GM18951 (cell line): ENCODE data around the gene STARD3NL.

ENCODE experiments used
- POLR2A ChIP-seq: IDR thresholded peaks from 4 replicates; pipeline ENCODE4 v1.6.1; 2011; ENCODE audit warnings: mild to moderate bottlenecking; ENCODE audit not compliant: insufficient read length, insufficient read depth; ENCODE audit errors: extremely low read depth
- in situ Hi-C: fragments of 300-500 bp; cut with MboI; formaldehyde crosslinking; loops from one replicate; pipeline ENCODE4 v1.12.0; 2022; ENCODE audit warnings: low sequenced_read_pairs, mixed read lengths, inconsistent platforms; ENCODE audit not compliant: unreplicated experiment

The STARD3NL gene

DNA sequence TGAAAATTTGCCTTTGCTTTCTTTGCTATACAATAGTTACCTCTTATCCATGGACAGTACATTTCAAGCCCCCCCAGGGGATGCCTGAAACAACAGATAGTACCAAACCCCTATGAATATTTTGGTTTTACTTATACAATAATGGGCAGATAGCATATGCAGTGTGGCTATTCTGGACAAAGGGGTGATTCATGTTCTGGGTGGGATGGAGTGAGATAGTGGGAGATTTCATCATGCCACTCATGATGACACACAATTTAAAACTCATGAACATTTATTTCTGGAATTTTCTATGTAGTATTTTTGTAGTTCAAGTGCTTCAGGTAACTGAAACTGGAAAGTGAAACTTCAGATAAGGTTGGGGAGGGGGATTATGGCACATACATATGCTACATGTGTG is 12.0 kb downstream of the STARD3NL start:
- TF ChIP-seq POLR2A, result no peak
- in situ Hi-C loops, result no loop called here

- no peak for TF ChIP-seq POLR2A
- in situ Hi-C loops, result no loop called here
Measured at GRCh38 chr7:38191791-38192190, 13.7 kb downstream of the STARD3NL start.

DNA sequence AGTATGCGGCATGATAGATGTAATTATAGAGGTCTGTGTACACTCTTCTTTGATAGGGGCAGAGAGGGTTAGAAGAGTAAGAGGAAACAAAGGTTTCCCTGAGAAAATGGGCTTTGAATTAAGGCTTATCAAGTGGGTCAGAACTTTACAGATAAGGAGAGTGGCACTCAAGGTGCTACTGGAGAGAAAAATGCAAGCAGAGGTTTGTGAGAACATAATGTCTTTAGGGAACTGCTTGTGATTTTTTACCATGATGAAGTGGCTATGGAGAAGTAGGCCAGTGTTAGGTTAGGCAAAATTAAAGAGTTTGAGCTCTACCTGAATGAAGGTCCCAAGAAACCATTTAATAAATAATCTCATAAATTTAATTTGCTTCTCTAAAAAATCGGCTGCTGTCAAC is 14.3 kb downstream of the STARD3NL start:
- in situ Hi-C loops, result no loop called here
- no peak for TF ChIP-seq POLR2A

DNA sequence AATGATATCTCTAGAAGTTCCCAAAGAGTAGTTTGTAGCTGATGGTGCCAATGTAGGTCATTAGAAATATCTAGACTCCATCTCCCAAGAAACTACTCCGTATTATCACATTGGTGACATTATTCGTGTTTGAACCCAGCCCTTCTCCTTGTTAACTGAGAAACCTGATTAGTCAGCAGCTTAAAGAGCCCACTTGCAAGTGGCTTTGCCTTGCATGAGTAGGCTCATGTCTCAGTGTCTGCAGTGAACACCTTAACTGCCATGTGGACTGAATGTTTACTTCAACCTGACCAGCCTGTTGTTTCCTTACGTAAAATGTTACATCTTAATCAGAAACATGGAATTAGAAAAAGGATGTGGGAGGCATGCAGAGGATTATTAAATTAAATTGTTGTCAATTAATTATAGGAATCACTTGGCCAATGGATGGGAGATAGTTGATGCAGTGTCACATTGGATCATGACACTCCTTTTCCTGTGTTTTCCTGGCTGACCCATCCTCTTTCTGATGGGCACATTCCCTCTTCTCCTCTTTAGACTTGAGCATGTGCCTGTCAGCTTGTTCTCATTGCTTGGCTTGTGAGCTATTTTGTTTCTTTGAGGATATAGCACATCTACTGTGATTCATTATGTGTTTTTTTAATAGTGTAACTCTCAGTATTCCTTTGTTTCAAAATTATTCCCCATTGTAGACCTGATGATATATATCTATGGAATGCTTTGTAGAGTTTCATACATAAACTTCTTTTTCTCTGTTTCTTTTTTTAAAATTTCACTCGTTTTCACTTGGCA is 18.0 kb downstream of the STARD3NL start:
- no peak for TF ChIP-seq POLR2A
- in situ Hi-C loops, result no loop called here

GRCh38 chr7:38198366-38198765 is 20.3 kb downstream of the STARD3NL start:
- in situ Hi-C loops, result no loop called here
- no peak for TF ChIP-seq POLR2A

DNA sequence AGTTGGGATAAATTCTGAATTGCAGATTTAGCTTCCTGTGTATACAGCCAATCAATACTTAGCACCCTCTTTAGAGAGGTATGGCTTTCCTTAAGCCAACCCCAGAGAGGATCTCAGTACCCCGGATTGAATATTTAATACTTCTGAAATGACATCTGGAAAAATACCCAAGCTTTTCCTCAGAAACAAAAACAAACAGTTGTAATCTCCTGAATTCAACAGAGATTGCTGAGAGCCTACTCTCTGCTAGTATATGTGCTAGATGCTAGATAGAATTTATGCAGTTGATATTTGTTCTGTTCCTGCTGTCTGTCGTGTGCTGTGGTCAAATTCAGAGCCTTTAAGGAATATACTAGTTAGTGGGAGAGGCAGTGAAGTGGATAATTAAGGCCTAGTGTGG is 21.1 kb downstream of the STARD3NL start:
- in situ Hi-C loops, result no loop called here
- no peak for TF ChIP-seq POLR2A

GRCh38 chr7:38199782-38200181 is 21.7 kb downstream of the STARD3NL start:
- in situ Hi-C loops, result loop anchor here (25.0 kb wide), 1 partner anchor 287 kb away; the partner anchor contains the start of genes EPDR1 and SFRP4
- TF ChIP-seq POLR2A, result no peak

- in situ Hi-C loops, result loop anchor here (25.0 kb wide), 1 partner anchor 294 kb away; the partner anchor contains the start of genes EPDR1 and SFRP4
- TF ChIP-seq POLR2A, result no peak
Measured at GRCh38 chr7:38206071-38206470, 28.0 kb downstream of the STARD3NL start.

DNA sequence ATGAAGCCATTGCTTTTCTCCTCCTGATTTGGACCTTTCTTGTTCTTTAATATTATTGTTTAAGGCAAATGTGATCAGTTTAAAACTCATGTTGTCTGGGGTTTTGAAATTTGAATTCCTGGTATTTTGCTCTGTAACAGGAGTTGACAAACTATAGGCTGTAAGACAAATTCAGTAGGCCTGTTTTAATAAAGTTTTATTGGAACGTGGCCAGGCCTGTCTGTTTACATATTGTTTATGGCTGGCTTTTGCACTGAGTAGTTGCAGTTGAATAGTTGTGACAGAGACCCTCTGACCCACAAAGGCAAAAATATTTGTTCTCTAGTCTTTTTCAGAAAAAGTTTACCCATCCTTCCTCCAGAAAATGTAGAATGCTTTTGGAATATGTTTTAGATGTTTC is 29.8 kb downstream of the STARD3NL start:
- in situ Hi-C loops, result loop anchor here (25.0 kb wide), 1 partner anchor 296 kb away; the partner anchor contains the start of genes EPDR1 and SFRP4
- TF ChIP-seq POLR2A, result no peak

- TF ChIP-seq POLR2A, result no peak
- in situ Hi-C loops, result loop anchor here (25.0 kb wide), 1 partner anchor 299 kb away; the partner anchor contains the start of genes EPDR1 and SFRP4
Measured at GRCh38 chr7:38211486-38211885, 33.4 kb downstream of the STARD3NL start.

- TF ChIP-seq POLR2A, result no peak
- in situ Hi-C loops, result loop anchor here (25.0 kb wide), 1 partner anchor 300 kb away; the partner anchor contains the start of genes EPDR1 and SFRP4
Measured at GRCh38 chr7:38211940-38212339, 33.9 kb downstream of the STARD3NL start.

DNA sequence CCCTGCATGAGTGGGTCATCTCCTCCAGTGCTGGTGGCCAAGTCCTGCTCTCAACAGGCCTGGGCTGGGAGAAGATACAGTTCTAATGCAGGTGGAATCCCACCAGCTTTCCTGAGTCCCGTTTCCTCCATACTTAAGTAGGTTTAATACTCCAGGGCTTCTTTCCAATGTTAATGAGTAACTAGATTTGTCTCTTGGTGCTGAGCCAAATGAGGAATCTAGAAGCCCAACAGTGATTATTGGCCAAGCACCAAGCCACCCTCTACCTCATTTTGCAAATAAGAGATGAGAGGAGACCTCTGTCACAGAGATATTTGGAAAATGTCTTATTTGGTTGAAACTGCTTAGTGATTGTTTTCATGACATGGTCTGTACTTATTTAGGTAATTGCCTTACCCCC is 37.1 kb downstream of the STARD3NL start:
- in situ Hi-C loops, result loop anchor here (25.0 kb wide), 1 partner anchor 303 kb away; the partner anchor contains the start of genes EPDR1 and SFRP4
- TF ChIP-seq POLR2A, result no peak

DNA sequence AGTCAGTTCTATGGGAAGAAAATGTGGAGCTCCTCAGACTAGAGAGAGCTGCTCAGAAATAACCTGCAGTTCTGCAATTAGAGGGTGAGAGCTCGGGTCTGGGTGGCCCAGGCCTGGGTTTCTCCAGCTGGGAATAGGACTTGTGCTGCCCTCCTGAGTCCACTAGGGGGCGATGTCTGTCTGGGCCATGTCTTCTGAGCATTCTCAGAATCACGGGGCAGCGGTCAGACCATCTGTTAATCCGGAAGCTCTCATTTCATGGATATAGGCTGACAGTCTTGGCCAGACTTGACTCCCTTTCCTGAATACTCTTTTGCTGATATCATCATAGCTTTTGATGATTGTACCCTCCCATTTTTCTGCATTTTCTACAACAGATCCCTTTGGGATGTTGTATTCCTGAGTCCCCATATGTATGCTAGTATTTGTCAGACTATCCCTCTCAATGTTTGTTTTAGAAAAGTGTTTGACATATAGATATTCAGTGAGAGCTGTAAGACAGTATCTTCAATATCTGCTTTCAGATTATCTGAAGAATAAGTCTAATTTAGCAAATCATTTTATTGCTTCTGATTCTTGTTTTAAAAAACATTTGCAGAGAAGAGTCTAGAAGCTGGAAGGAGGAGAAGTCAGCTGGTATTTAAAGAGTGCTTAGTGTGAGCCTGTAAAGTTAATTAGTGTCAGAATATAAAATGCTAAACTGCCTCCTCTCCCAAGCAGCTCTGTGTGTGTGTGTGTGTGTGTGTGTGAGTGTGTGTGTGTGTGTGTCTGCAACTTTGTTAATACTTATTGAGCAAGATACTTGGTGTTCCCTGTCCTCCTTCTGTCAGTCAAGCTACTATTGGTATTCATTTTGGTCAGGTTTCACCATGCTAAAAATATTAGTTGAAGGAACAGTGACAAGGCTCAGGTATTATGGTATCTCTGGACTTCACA is 38.0 kb downstream of the STARD3NL start:
- in situ Hi-C loops, result loop anchor here (25.0 kb wide), 1 partner anchor 304 kb away; the partner anchor contains the start of genes EPDR1 and SFRP4

More for the DNA sequence above, 38.0 kb downstream of the STARD3NL start:
- no peak for TF ChIP-seq POLR2A
